ENCODE data around the gene GNPDA2. TPM values are rescaled to one million over a fixed set of nuclear protein-coding genes. Genes with fewer than 3 reads are reported as not detected.

The GNPDA2 gene
- total RNA-seq, 4 donors from 2014 or later, result 19.3 to 45.5 (median 31.7) TPM

GRCh38 chr4:44678094-44679041, 48.0 kb downstream of the GNPDA2 start, which contains the start of gene GUF1:
GUF1 (plus strand) TSS chr4:44678420; CDS start chr4:44678623, 203 bp downstream.
- peaks cover 0 to 19% of the 10 kb centered on the region in 2 donors for H3K36me3 ChIP-seq
- WGBS, 2 donors (ENCODE audit: low coverage in 1 of 2), result 0% methylated on average over 3 to 7 of the region's 57 CpGs
- peak within 1 kb of the TSS; percentile 85 to 95 (median 90) for H3K27ac ChIP-seq
- peak within 1 kb of the TSS; percentile 82 to 94 for H3K4me3 ChIP-seq
- ATAC-seq, result peak; percentile 99
- TF ChIP-seq POLR2AphosphoS5 (IDR thresholded peaks at IDR 0.05) (peak; percentile 85), POLR2A (IDR thresholded peaks at IDR 0.05) (peak; percentile 32 to 58), CTCF (IDR thresholded peaks at IDR 0.05) (no peak)
- no peaks in the 10 kb centered on the region for H3K9me3 ChIP-seq
- H3K27me3 ChIP-seq, result no peaks in the 10 kb centered on the region
- peaks cover 5 to 35% (median 7%) of the 10 kb centered on the region in 3 donors for H3K4me1 ChIP-seq

GRCh38 chr4:44675366-44675765, 51.0 kb downstream of the GNPDA2 start:
- Histone ChIP-seq H3K9me3 (no peaks in the 10 kb centered on the region), H3K4me1 (peaks cover 5 to 23% (median 7%) of the 10 kb centered on the region in 3 donors), H3K4me3 (no peak overlapping the region), H3K36me3 (no peaks in the 10 kb centered on the region), H3K27ac (no peak overlapping the region), H3K27me3 (no peaks in the 10 kb centered on the region)
- no peak for ATAC-seq
- no peak for TF ChIP-seq POLR2A (IDR thresholded peaks at IDR 0.05)
- TF ChIP-seq CTCF (IDR thresholded peaks at IDR 0.05), result no peak
- TF ChIP-seq EP300 (IDR thresholded peaks at IDR 0.05), result no peak
- TF ChIP-seq POLR2AphosphoS5 (IDR thresholded peaks at IDR 0.05), result no peak
- 62 to 100% methylated on average over 3 to 5 of the region's 5 CpGs for WGBS, 2 donors (ENCODE audit: low coverage in 1 of 2)

GRCh38 chr4:44674471-44674870, 51.9 kb downstream of the GNPDA2 start:
- H3K27ac ChIP-seq, result no peak overlapping the region
- no peak overlapping the region for H3K4me3 ChIP-seq
- H3K4me1 ChIP-seq, result peaks cover 3 to 14% (median 5%) of the 10 kb centered on the region in 3 donors
- no peaks in the 10 kb centered on the region for H3K27me3 ChIP-seq
- no peaks in the 10 kb centered on the region for H3K36me3 ChIP-seq
- no peak for TF ChIP-seq POLR2AphosphoS5 (IDR thresholded peaks at IDR 0.05)
- no peak for TF ChIP-seq CTCF (IDR thresholded peaks at IDR 0.05)
- no peak for TF ChIP-seq POLR2A (IDR thresholded peaks at IDR 0.05)
- no peak for TF ChIP-seq EP300 (IDR thresholded peaks at IDR 0.05)
- ATAC-seq, result no peak
- H3K9me3 ChIP-seq, result no peaks in the 10 kb centered on the region
- 64 to 73% methylated on average over 1 of the region's 1 CpG for WGBS, 2 donors (ENCODE audit: low coverage in 1 of 2)

DNA sequence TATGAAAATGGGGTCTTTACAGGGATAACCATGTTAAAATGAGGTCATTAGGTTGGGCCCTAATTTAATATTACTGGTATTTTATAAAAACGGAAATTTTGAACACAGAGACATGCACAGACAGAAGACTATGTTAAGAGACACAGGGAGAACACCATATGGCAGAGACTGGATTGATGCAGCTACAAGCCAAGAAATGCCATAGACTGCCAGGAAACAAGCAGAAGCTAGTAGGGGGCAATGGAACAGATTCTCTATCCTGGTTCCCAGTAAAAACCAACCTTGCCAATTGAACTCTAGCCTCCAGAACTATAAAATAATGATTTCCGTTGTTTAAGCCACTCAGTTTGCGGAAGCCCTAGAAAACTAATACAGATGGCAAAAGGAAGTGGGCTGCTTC, 54.7 kb downstream of the GNPDA2 start:
- Histone ChIP-seq H3K4me3 (no peak overlapping the region), H3K27me3 (no peaks in the 10 kb centered on the region), H3K27ac (no peak overlapping the region), H3K36me3 (no peaks in the 10 kb centered on the region), H3K4me1 (no peaks in the 10 kb centered on the region), H3K9me3 (no peaks in the 10 kb centered on the region)
- 93 to 100% methylated on average over 2 to 3 of the region's 3 CpGs for WGBS, 2 donors (ENCODE audit: low coverage in 1 of 2)
- no peak for ATAC-seq
- no peak for TF ChIP-seq POLR2AphosphoS5 (IDR thresholded peaks at IDR 0.05)
- TF ChIP-seq EP300 (IDR thresholded peaks at IDR 0.05), result no peak

DNA sequence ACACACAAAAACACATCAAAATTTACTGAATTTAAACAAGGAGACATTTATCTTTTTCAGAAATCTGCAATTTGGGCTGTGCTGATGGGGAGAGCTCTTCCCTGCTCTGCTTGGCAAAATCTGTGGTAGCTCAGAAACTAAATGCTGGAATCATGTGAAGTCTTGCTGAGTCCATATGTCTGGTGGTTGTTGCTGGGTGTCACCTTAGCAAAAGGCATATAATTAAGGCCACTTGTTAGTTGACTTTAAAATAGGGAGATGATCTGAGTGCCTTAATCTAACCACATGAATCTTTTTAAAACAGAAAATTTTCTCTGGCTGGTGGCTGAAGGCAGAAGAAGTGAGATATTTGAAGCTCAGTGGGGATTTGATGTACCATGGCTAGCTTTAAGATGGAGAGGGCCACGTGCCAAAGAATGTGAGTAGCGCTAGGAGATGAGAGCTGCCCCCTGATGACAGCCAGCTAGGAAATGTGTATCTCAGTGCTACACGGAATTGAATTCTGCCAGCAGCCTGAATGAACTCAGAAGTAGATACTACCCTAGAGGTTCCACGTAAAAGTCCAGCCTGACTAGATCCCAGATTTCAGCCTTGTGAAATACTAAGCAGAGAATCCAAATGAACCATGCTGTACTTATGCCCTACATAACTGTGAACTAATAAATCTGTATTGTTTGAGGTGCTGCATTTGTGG, 55.7 kb downstream of the GNPDA2 start:
- no peak for ATAC-seq
- H3K36me3 ChIP-seq, result no peaks in the 10 kb centered on the region
- H3K9me3 ChIP-seq, result no peaks in the 10 kb centered on the region
- TF ChIP-seq CTCF (IDR thresholded peaks at IDR 0.05), result no peak
- no peak for TF ChIP-seq POLR2A (IDR thresholded peaks at IDR 0.05)
- TF ChIP-seq EP300 (IDR thresholded peaks at IDR 0.05), result no peak
- TF ChIP-seq POLR2AphosphoS5 (IDR thresholded peaks at IDR 0.05), result no peak
- WGBS, 2 donors (ENCODE audit: low coverage in 1 of 2), result 63 to 75% methylated on average over 3 to 4 of the region's 4 CpGs
- H3K27me3 ChIP-seq, result no peaks in the 10 kb centered on the region
- no peak overlapping the region for H3K27ac ChIP-seq
- H3K4me1 ChIP-seq, result no peaks in the 10 kb centered on the region
- no peak overlapping the region for H3K4me3 ChIP-seq
